ENCODE data around the gene HILPDA.

The HILPDA gene

GRCh38 chr7:128452552-128452951 is 3.1 kb upstream of the HILPDA start:
- H3K4me3 ChIP-seq (ENCODE audit: low read length): no peak overlapping the region
- TF ChIP-seq CTCF (IDR thresholded peaks at IDR 0.05; ENCODE audit: insufficient read depth, low read depth, low read length, missing control alignments): no peak
- DNase-seq (ENCODE audit: low read depth): no peak

- TF ChIP-seq CTCF (IDR thresholded peaks at IDR 0.05; ENCODE audit: insufficient read depth, low read depth, low read length, missing control alignments): no peak
- no peak for DNase-seq (ENCODE audit: low read depth)
- H3K4me3 ChIP-seq (ENCODE audit: low read length): no peak overlapping the region
Measured at GRCh38 chr7:128453836-128454804, 1.6 kb upstream of the HILPDA start.

GRCh38 chr7:128454808-128455542 is 703 bp upstream of the HILPDA start:
- no peak for TF ChIP-seq CTCF (IDR thresholded peaks at IDR 0.05; ENCODE audit: insufficient read depth, low read depth, low read length, missing control alignments)
- peak overlapping the region; percentile 84 for H3K4me3 ChIP-seq (ENCODE audit: low read length)
- DNase-seq (ENCODE audit: low read depth): no peak

- TF ChIP-seq CTCF (IDR thresholded peaks at IDR 0.05; ENCODE audit: insufficient read depth, low read depth, low read length, missing control alignments): no peak
Measured at GRCh38 chr7:128456255-128456725, 612 bp downstream of the HILPDA start.

GRCh38 chr7:128457385-128457784 is 1.7 kb downstream of the HILPDA start:
- peak; percentile 93 for DNase-seq (ENCODE audit: low read depth)
- H3K4me3 ChIP-seq (ENCODE audit: low read length): peak overlapping the region; percentile 84

More at GRCh38 chr7:128456255-128456725, 612 bp downstream of the HILPDA start:
- DNase-seq (ENCODE audit: low read depth): peak; percentile 21
- H3K4me3 ChIP-seq (ENCODE audit: low read length): peak overlapping the region; percentile 84

GRCh38 chr7:128458956-128459355 is 3.3 kb downstream of the HILPDA start:
- DNase-seq (ENCODE audit: low read depth): no peak

More at GRCh38 chr7:128458956-128459355, 3.3 kb downstream of the HILPDA start:
- H3K4me3 ChIP-seq (ENCODE audit: low read length): no peak overlapping the region
- TF ChIP-seq CTCF (IDR thresholded peaks at IDR 0.05; ENCODE audit: insufficient read depth, low read depth, low read length, missing control alignments): no peak
